Measurements from ENCODE around the gene GPBAR1. TPM values are rescaled to one million over a fixed set of nuclear protein-coding genes. Genes with fewer than 3 reads are reported as not detected.

Gene GPBAR1, protein sequence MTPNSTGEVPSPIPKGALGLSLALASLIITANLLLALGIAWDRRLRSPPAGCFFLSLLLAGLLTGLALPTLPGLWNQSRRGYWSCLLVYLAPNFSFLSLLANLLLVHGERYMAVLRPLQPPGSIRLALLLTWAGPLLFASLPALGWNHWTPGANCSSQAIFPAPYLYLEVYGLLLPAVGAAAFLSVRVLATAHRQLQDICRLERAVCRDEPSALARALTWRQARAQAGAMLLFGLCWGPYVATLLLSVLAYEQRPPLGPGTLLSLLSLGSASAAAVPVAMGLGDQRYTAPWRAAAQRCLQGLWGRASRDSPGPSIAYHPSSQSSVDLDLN
- 0.53 TPM in 1 of 2 replicates, not detected in the other for total RNA-seq

GRCh38 chr2:218260742-218261422, at the start of gene GPBAR1:
GPBAR1 (plus strand) TSS chr2:218261015; CDS start chr2:218262725, 1,710 bp downstream.

GRCh38 chr2:218216674-218217359, 44.0 kb upstream of the GPBAR1 start, which contains the start of gene ARPC2:
ARPC2 (plus strand) TSS chr2:218217189; CDS start chr2:218217471, 282 bp downstream.

GRCh38 chr2:218269900-218270720, 9.3 kb downstream of the GPBAR1 start, which contains the start of the genes AAMP and PNKD:
AAMP (minus strand) TSS chr2:218270137; CDS start chr2:218270086, 51 bp downstream.
PNKD (plus strand) TSS chr2:218270519; CDS start chr2:218270536, 17 bp downstream.

DNA sequence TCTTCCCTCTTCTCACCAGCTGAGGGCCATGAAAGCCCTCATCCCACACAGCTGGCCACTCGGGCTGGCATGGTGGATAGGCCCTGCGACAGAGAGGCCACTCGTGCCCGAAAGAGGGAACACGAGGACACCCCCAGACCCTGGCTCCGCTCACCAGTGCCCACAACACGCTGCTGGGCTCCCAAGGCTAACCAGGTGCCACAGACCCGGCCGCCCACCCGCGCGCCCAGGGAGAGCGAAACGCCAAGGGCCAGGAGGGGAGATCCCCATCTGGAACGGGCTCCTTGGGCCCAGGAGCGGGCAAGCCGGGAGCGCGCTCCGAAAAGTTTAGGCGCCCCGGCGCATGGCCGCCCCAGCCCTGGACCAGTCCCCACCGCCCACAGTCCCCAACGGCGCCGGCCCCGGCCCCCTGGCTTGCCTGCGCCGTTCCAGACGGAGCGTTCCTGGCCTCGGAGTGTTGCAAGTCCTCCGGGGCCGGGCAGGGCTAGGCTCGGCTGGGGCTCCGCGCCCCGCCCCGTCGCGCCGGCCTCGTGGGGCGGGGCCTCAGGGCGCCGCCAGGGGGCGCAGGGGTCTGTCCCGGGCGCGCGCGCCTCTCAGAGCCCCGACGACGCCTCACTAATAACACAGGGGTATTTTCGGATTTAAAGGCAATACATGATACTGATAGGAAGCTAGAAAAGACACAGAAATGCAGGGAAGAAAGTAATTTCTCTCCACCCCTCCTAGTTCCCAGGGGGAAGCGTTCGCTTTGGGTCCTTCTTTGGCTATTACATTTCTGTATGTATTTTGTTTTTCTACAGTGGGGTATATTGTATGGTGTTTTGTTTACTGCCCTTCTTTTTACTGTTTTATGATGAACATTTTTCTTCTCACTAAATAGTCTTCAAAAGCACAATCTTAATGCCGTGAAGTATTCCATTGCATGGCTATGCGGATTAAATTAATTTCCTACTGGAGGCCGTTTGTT, 31.5 kb downstream of the GPBAR1 start, which contains the start of gene TMBIM1:
TSS of gene TMBIM1 (minus strand) at position 456 of the 967 bp plus-strand sequence. CDS start 10,362 bp downstream, outside the sequence.

Other genes with a start within 250 kb of the GPBAR1 start
- not detected in 2 replicates for gene RUFY4, start 191.8 kb upstream of the GPBAR1 start, total RNA-seq
- gene CXCR2, start 135.0 kb upstream of the GPBAR1 start, total RNA-seq: not detected in 2 replicates
- not detected in 2 replicates for gene CXCR1, start 94.1 kb upstream of the GPBAR1 start, total RNA-seq
- 668 and 714 TPM in 2 replicates for gene ARPC2, start 43.8 kb upstream of the GPBAR1 start, total RNA-seq
- 122 and 129 TPM in 2 replicates for gene AAMP, start 9.1 kb downstream of the GPBAR1 start, total RNA-seq
- 56.2 and 61.1 TPM in 2 replicates for gene PNKD, start 9.5 kb downstream of the GPBAR1 start, total RNA-seq
- gene TMBIM1, start 31.5 kb downstream of the GPBAR1 start, total RNA-seq: 215 and 219 TPM in 2 replicates
- not detected in 2 replicates for gene CATIP, start 95.8 kb downstream of the GPBAR1 start, total RNA-seq
- 0.18 and 0.29 TPM in 2 replicates for gene SLC11A1, start 121.3 kb downstream of the GPBAR1 start, total RNA-seq
- gene CTDSP1, start 138.9 kb downstream of the GPBAR1 start, total RNA-seq: 67.0 and 84.8 TPM in 2 replicates
- gene VIL1, start 158.1 kb downstream of the GPBAR1 start, total RNA-seq: not detected in 2 replicates